Skeletal muscle tissue (tissue), 4 donors: Measurements from ENCODE around the gene CDX2. TPM values are rescaled to one million over a fixed set of nuclear protein-coding genes. Genes with fewer than 3 reads are reported as not detected.
A peak's percentile ranks its signal among the peaks of the same experiment; 100 is the strongest.

Source experiments
- H3K27ac ChIP-seq: one replicate; pipeline ENCODE4 v1.7.0; 2013; ENCODE audit warnings: mild to moderate bottlenecking, low read depth, low read length, inconsistent platforms
- H3K27me3 ChIP-seq, 3 donors: one replicate each; pipeline ENCODE4 v1.7.0; 2013; ENCODE audit warnings: low read length in 3 of 3; ENCODE audit not compliant: control insufficient read depth in 3 of 3, insufficient read depth in 3 of 3
- H3K36me3 ChIP-seq, 3 donors: one replicate each; pipeline ENCODE4 v1.7.0; 2013; ENCODE audit warnings: low read length in 3 of 3; ENCODE audit not compliant: control insufficient read depth in 3 of 3, insufficient read depth in 3 of 3
- H3K4me1 ChIP-seq, 3 donors: one replicate each; pipeline ENCODE4 v1.7.0; 2013; ENCODE audit warnings: low read length in 3 of 3, mild to moderate bottlenecking in 3 of 3; ENCODE audit not compliant: control insufficient read depth in 3 of 3, insufficient read depth in 3 of 3
- H3K4me3 ChIP-seq, 3 donors: one replicate each; pipeline ENCODE4 v1.7.0; 2013; ENCODE audit warnings: low read length in 3 of 3
- H3K9ac ChIP-seq, 3 donors: one replicate each; pipeline ENCODE4 v1.7.0; 2013; ENCODE audit warnings: low read length in 3 of 3, mild to moderate bottlenecking in 3 of 3, moderate library complexity in 2 of 3, low read depth in 1 of 3
- H3K9me3 ChIP-seq, 3 donors: one replicate each; pipeline ENCODE4 v1.7.0; 2013; ENCODE audit warnings: low read length in 3 of 3; ENCODE audit not compliant: control insufficient read depth in 3 of 3
- total RNA-seq: library from RNA; depleted of rRNA; stranded (reverse); fragments of >200 nt; gene quantifications from one replicate; pipeline ENCODE4 v1.2.3, GENCODE V29; 2014
- donor health status: Osteomylitis.

The CDX2 gene
- total RNA-seq, 1 donor from 2014 or later = not detected

GRCh38 chr13:27960362-27961226 is 8.5 kb downstream of the CDX2 start:
- Histone ChIP-seq H3K9me3 (no peaks in the 10 kb centered on the region), H3K4me3 (peak overlapping the region; percentile 48 to 63 (median 54)), H3K27me3 (peaks cover 61 to 83% (median 75%) of the 10 kb centered on the region in 3 donors), H3K27ac (no peak overlapping the region), H3K4me1 (peaks cover 7 to 9% (median 9%) of the 10 kb centered on the region in 3 donors), H3K9ac (no peak overlapping the region), H3K36me3 (no peaks in the 10 kb centered on the region)

- Histone ChIP-seq H3K4me1 (peaks cover 7 to 9% (median 9%) of the 10 kb centered on the region in 3 donors), H3K36me3 (no peaks in the 10 kb centered on the region), H3K9ac (no peak overlapping the region), H3K27me3 (peaks cover 61 to 83% (median 71%) of the 10 kb centered on the region in 3 donors), H3K4me3 (peak overlapping the region in 2 of 3 donors; percentile 54 to 63), H3K27ac (no peak overlapping the region), H3K9me3 (no peaks in the 10 kb centered on the region)
Observed at GRCh38 chr13:27959976-27960361, 9.1 kb downstream of the CDX2 start.

- H3K27ac ChIP-seq = no peak overlapping the region
- no peak overlapping the region for H3K4me3 ChIP-seq
- peaks cover 11 to 15% (median 11%) of the 10 kb centered on the region in 3 donors for H3K4me1 ChIP-seq
- H3K9me3 ChIP-seq = no peaks in the 10 kb centered on the region
- no peak overlapping the region for H3K9ac ChIP-seq
- peaks cover 72 to 76% (median 74%) of the 10 kb centered on the region in 3 donors for H3K27me3 ChIP-seq
- H3K36me3 ChIP-seq = no peaks in the 10 kb centered on the region
Observed at GRCh38 chr13:27956576-27957300, 12.4 kb downstream of the CDX2 start.

- Histone ChIP-seq H3K4me3 (no peak overlapping the region), H3K9ac (no peak overlapping the region), H3K27ac (no peak overlapping the region), H3K36me3 (no peaks in the 10 kb centered on the region), H3K4me1 (peaks cover 4 to 8% (median 5%) of the 10 kb centered on the region in 3 donors), H3K27me3 (peaks cover 61 to 62% (median 62%) of the 10 kb centered on the region in 3 donors), H3K9me3 (no peaks in the 10 kb centered on the region)
Observed at GRCh38 chr13:27955014-27955591, 14.0 kb downstream of the CDX2 start.

GRCh38 chr13:27954406-27954851 is 14.7 kb downstream of the CDX2 start:
- Histone ChIP-seq H3K27me3 (peaks cover 54 to 56% (median 55%) of the 10 kb centered on the region in 3 donors), H3K27ac (no peak overlapping the region), H3K9ac (peak overlapping the region in 2 of 3 donors; percentile 16 to 32), H3K4me1 (peaks cover 2 to 6% (median 4%) of the 10 kb centered on the region in 3 donors), H3K36me3 (no peaks in the 10 kb centered on the region), H3K4me3 (peak overlapping the region; percentile 9 to 58 (median 56)), H3K9me3 (no peaks in the 10 kb centered on the region)

GRCh38 chr13:27953676-27954405 is 15.3 kb downstream of the CDX2 start:
- Histone ChIP-seq H3K36me3 (no peaks in the 10 kb centered on the region), H3K27me3 (peaks cover 49 to 51% (median 49%) of the 10 kb centered on the region in 3 donors), H3K27ac (no peak overlapping the region), H3K4me3 (peak overlapping the region; percentile 43 to 58 (median 56)), H3K4me1 (peaks cover 2 to 6% (median 4%) of the 10 kb centered on the region in 3 donors), H3K9me3 (no peaks in the 10 kb centered on the region), H3K9ac (peak overlapping the region; percentile 16 to 57 (median 32))

- Histone ChIP-seq H3K9ac (peak overlapping the region in 1 of 3 donors; percentile 32), H3K27ac (no peak overlapping the region), H3K36me3 (no peaks in the 10 kb centered on the region), H3K4me3 (peak overlapping the region in 1 of 3 donors; percentile 54), H3K4me1 (peaks cover 2 to 6% (median 4%) of the 10 kb centered on the region in 3 donors), H3K9me3 (no peaks in the 10 kb centered on the region), H3K27me3 (peaks cover 41 to 46% (median 42%) of the 10 kb centered on the region in 3 donors)
Observed at GRCh38 chr13:27952876-27953675, 16.0 kb downstream of the CDX2 start.

- Histone ChIP-seq H3K9ac (no peak overlapping the region), H3K4me1 (no peaks in the 10 kb centered on the region), H3K36me3 (no peaks in the 10 kb centered on the region), H3K4me3 (no peak overlapping the region), H3K9me3 (peaks cover 0 to 6% (median 3%) of the 10 kb centered on the region in 3 donors), H3K27ac (no peak overlapping the region), H3K27me3 (peaks cover 3 to 7% (median 3%) of the 10 kb centered on the region in 3 donors)
Observed at GRCh38 chr13:27942972-27943371, 26.1 kb downstream of the CDX2 start.
